DND-41 (cell line): ENCODE results near the gene ZC3H10.

ENCODE experiments used
- EZH2 ChIP-seq: IDR thresholded peaks from 3 replicates; pipeline ENCODE4 v1.6.1; 2012; ENCODE audit warnings: borderline replicate concordance, low read depth, mild to moderate bottlenecking, moderate library complexity, low read length, inconsistent platforms; ENCODE audit not compliant: severe bottlenecking
- TF ChIP-seq, protein P1 (sequence below): IDR thresholded peaks from 2 replicates; pipeline ENCODE4 v1.5.1; 2012; ENCODE audit warnings: borderline replicate concordance, low read length, moderate library complexity, mild to moderate bottlenecking; ENCODE audit not compliant: poor library complexity, severe bottlenecking; ENCODE audit errors: extremely low read depth

DNA sequence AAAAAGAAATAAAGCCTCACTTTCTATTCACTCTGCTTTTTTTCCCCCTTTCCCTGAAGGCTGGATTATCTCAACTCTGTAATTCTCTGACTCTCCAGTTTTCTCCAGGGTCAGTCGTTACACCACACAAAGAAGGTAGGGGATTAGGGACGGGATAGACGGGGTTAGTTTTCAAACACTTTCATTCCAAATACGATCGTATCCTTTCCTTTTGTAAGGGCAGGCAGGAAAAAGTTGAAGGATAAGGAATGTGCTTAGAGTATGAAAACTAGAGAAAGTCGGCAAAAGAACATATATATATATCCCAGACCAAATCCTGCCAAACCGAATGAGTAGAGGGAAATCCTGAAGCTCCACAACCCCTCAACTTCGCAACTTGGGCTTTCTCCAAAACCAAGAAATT is 9.4 kb downstream of the ZC3H10 start:
- TF ChIP-seq, protein P1, sequence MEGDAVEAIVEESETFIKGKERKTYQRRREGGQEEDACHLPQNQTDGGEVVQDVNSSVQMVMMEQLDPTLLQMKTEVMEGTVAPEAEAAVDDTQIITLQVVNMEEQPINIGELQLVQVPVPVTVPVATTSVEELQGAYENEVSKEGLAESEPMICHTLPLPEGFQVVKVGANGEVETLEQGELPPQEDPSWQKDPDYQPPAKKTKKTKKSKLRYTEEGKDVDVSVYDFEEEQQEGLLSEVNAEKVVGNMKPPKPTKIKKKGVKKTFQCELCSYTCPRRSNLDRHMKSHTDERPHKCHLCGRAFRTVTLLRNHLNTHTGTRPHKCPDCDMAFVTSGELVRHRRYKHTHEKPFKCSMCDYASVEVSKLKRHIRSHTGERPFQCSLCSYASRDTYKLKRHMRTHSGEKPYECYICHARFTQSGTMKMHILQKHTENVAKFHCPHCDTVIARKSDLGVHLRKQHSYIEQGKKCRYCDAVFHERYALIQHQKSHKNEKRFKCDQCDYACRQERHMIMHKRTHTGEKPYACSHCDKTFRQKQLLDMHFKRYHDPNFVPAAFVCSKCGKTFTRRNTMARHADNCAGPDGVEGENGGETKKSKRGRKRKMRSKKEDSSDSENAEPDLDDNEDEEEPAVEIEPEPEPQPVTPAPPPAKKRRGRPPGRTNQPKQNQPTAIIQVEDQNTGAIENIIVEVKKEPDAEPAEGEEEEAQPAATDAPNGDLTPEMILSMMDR = no peak
- TF ChIP-seq EZH2 = no peak
